SU-DHL-6 (cell line): Measurements from ENCODE around the gene PKIB.

Experiments used
- EZH2phosphoT487 ChIP-seq: fragments of 200-600 bp; sonication (generic), shearing (Covaris generic); conservative IDR thresholded peaks from 2 replicates; pipeline ENCODE4 v1.6.1; 2018; ENCODE audit warnings: mild to moderate bottlenecking, antibody characterized with exemption, low read length, moderate library complexity, mixed read lengths
- TF ChIP-seq, protein P1 (sequence below): fragments of 200-600 bp; sonication (generic); IDR thresholded peaks from one replicate; pipeline ENCODE4 v1.5.1; 2017; ENCODE audit warnings: antibody characterized with exemption, mild to moderate bottlenecking, low read length, moderate library complexity; ENCODE audit not compliant: insufficient read depth, poor library complexity, severe bottlenecking

DNA sequence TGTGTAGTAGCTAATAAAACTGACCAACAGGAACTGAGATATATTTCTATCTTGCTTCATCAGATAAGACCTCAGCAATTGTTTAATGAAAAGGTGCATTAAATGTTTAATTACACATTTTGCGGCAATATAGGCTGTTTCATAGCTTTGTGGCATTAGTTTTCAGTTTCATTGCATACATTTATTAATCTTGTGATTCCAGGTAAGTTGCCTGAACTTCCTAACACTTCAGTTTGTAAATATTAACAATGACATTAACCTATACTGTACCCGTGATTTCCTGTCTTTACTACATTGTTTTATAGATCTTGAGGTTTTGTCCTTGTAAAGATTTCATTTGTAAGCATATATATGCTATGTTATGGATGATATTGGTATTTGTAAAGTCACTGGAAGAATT is 66.5 kb downstream of the PKIB start:
- TF ChIP-seq, protein P1, sequence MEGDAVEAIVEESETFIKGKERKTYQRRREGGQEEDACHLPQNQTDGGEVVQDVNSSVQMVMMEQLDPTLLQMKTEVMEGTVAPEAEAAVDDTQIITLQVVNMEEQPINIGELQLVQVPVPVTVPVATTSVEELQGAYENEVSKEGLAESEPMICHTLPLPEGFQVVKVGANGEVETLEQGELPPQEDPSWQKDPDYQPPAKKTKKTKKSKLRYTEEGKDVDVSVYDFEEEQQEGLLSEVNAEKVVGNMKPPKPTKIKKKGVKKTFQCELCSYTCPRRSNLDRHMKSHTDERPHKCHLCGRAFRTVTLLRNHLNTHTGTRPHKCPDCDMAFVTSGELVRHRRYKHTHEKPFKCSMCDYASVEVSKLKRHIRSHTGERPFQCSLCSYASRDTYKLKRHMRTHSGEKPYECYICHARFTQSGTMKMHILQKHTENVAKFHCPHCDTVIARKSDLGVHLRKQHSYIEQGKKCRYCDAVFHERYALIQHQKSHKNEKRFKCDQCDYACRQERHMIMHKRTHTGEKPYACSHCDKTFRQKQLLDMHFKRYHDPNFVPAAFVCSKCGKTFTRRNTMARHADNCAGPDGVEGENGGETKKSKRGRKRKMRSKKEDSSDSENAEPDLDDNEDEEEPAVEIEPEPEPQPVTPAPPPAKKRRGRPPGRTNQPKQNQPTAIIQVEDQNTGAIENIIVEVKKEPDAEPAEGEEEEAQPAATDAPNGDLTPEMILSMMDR: no peak
- TF ChIP-seq EZH2phosphoT487: no peak
